Psoas muscle (tissue), 8 donors: ENCODE results near the gene SLC22A12. TPM values are rescaled to one million over a fixed set of nuclear protein-coding genes. Genes with fewer than 3 reads are reported as not detected.

Experiments used
- ATAC-seq, 4 donors: fragments of 200-7000 bp; cut with Tn5 transposase; one replicate each; pipeline ENCODE4 v1.9.1; 2020; ENCODE audit warnings: moderate library complexity in 3 of 4, mild to moderate bottlenecking in 2 of 4
- DNase-seq, 2 donors: peaks; one replicate each; pipeline ENCODE4 v3.0.0-alpha.2; 2020
- H3K27ac ChIP-seq: fragments of 200-600 bp; one replicate; pipeline ENCODE4 v1.8.0; 2022
- H3K27me3 ChIP-seq, 3 donors: fragments of 200-600 bp in 1 of 3; one replicate each; pipeline versions ENCODE4 v1.6.1 to v1.8.0; 2013 to 2022; ENCODE audit warnings: low read length in 2 of 3, mild to moderate bottlenecking in 2 of 3, moderate library complexity in 1 of 3; ENCODE audit not compliant: insufficient read depth in 3 of 3
- H3K36me3 ChIP-seq, 2 donors: fragments of 200-600 bp in 1 of 2; one replicate each; pipeline versions ENCODE4 v1.6.1 to v1.8.0; 2013 to 2022; ENCODE audit warnings: low read depth in 1 of 2, mild to moderate bottlenecking in 1 of 2, moderate library complexity in 1 of 2; ENCODE audit not compliant: insufficient read depth in 1 of 2
- H3K4me1 ChIP-seq: fragments of 200-600 bp; one replicate; pipeline ENCODE4 v1.8.0; 2022
- H3K4me3 ChIP-seq: fragments of 200-600 bp; one replicate; pipeline ENCODE4 v1.8.0; 2022; ENCODE audit warnings: mild to moderate bottlenecking
- H3K9me3 ChIP-seq: fragments of 200-600 bp; one replicate; pipeline ENCODE4 v1.8.0; 2022
- CTCF ChIP-seq: fragments of 200-600 bp; IDR thresholded peaks from one replicate; pipeline ENCODE4 v1.8.0; 2022; ENCODE audit warnings: antibody characterized with exemption
- WGBS, 3 donors: extraction: QIAGEN DNeasy Blood & Tissue Kit; methylation state at CpG; one replicate each; pipeline versions ENCODE4 v1.1.6 to v1.1.7; 2013; 5-methylcytosine and 5-hydroxymethylcytosine counted together
- intact Hi-C, 2 donors: fragments of 100-400 bp; cut with DNase I; formaldehyde crosslinking; loops; one replicate each; pipeline versions ENCODE4 v1.11.0 to v1.14.2; 2022
- polyA plus RNA-seq, 3 donors: library from polyadenylated mRNA; stranded (reverse); fragments of 200-250 nt; gene quantifications; one replicate each; pipeline ENCODE4 v1.2.3, GENCODE V29; 2013
- total RNA-seq, 4 donors: library from RNA; stranded (reverse); fragmentation: NEBNext Ultra II Directional in 2 of 4; extraction: Animal tissue kit (Norgen Biotek cat#: 25700) in 2 of 4; gene quantifications; one replicate each; pipeline versions ENCODE4 v1.2.1 to v1.2.4, GENCODE V29; 2021 to 2023
- donor health status: healthy with polysubstance abuse.
- donor health status: DM: no; HTN: no; CAD: no; lungs with moderate emphysema.
- donor health status: Bipolar disorder and iron deficiency.
- donor health status: healthy.
- donor health status: DM: yes; HTN: yes; CAD: no.
- donor health status: DM: no; HTN: no; CAD: no.
- donor health status: DM: no; HTN: no; CAD: no.
- donor health status: DM: yes; HTN: yes; CAD: no.

SLC22A12 gene
- total and polyA plus RNA-seq, 7 donors: not detected

GRCh38 chr11:64639885-64640284 lies 48.9 kb downstream of the SLC22A12 start:
- Histone ChIP-seq H3K4me1 (no peaks in the 10 kb centered on the region), H3K27me3 (peaks cover 0 to 74% (median 40%) of the 10 kb centered on the region in 3 donors), H3K4me3 (no peak overlapping the region), H3K27ac (no peak overlapping the region), H3K36me3 (no peaks in the 10 kb centered on the region), H3K9me3 (no peaks in the 10 kb centered on the region)
- no peak for ATAC-seq
- intact Hi-C loops: no loop called here
- TF ChIP-seq CTCF: no peak
- WGBS, 3 donors: 57 to 67% (median 64%) methylated on average over 3 to 4 of the region's 4 CpGs
- no peak for DNase-seq

GRCh38 chr11:64641596-64642417 lies 50.8 kb downstream of the SLC22A12 start:
- no peak for DNase-seq
- H3K27ac ChIP-seq: no peak overlapping the region

GRCh38 chr11:64642418-64642735 lies 51.4 kb downstream of the SLC22A12 start:
- H3K36me3 ChIP-seq: no peaks in the 10 kb centered on the region
- H3K4me1 ChIP-seq: no peaks in the 10 kb centered on the region
- 2 to 20% (median 10%) methylated on average over 1 to 30 of the region's 30 CpGs for WGBS, 3 donors
- no peak for TF ChIP-seq CTCF
- no peak for ATAC-seq
- H3K27ac ChIP-seq: no peak overlapping the region
- H3K4me3 ChIP-seq: no peak overlapping the region
- H3K27me3 ChIP-seq: peaks cover 0 to 69% (median 41%) of the 10 kb centered on the region in 3 donors
- no peak for DNase-seq
- H3K9me3 ChIP-seq: no peaks in the 10 kb centered on the region
- intact Hi-C loops: no loop called here

More at GRCh38 chr11:64641596-64642417, 50.8 kb downstream of the SLC22A12 start:
- no peak for TF ChIP-seq CTCF
- Histone ChIP-seq H3K9me3 (no peaks in the 10 kb centered on the region), H3K27me3 (peaks cover 0 to 74% (median 42%) of the 10 kb centered on the region in 3 donors), H3K4me3 (no peak overlapping the region), H3K4me1 (no peaks in the 10 kb centered on the region), H3K36me3 (no peaks in the 10 kb centered on the region)
- WGBS, 3 donors: 60 to 68% (median 66%) methylated on average over 11 of the region's 11 CpGs
- intact Hi-C loops: no loop called here
- no peak for ATAC-seq

DNA sequence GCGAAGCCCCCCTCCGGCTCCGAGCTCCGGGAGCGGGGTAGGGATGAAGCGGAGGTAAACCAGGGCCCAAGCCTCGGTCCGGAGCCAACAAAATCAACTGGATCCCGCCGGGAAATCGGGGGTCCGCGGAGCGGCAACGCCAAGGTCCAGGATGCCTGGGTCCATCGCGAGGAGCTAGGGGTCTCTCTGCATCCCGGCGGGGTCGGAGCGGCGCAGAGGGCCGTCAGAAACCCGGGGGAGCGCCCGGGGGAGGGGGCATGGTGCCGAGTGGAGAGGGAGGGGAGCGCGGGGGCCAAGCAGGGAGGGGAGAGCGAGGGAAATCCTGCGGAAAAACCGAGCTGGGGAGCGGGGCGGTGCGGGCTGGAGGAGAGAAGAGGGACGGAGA lies 51.8 kb downstream of the SLC22A12 start:
- Histone ChIP-seq H3K36me3 (no peaks in the 10 kb centered on the region), H3K27ac (no peak overlapping the region), H3K9me3 (no peaks in the 10 kb centered on the region), H3K4me1 (no peaks in the 10 kb centered on the region), H3K27me3 (peaks cover 0 to 66% (median 36%) of the 10 kb centered on the region in 3 donors), H3K4me3 (peak overlapping the region; percentile 38)
- intact Hi-C loops: no loop called here
- ATAC-seq (no peak), DNase-seq (no peak)
- no peak for TF ChIP-seq CTCF
- WGBS, 3 donors: 2 to 3% (median 2%) methylated on average over 32 to 36 of the region's 36 CpGs
